ENCODE measurements around the gene GALNT10. TPM values are rescaled to one million over a fixed set of nuclear protein-coding genes. Genes with fewer than 3 reads are reported as not detected.

Gene GALNT10
- total and polyA plus RNA-seq, 2 of the 4 experiments (the other 2 are of a cell fraction): 46.2 to 67.0 TPM

DNA sequence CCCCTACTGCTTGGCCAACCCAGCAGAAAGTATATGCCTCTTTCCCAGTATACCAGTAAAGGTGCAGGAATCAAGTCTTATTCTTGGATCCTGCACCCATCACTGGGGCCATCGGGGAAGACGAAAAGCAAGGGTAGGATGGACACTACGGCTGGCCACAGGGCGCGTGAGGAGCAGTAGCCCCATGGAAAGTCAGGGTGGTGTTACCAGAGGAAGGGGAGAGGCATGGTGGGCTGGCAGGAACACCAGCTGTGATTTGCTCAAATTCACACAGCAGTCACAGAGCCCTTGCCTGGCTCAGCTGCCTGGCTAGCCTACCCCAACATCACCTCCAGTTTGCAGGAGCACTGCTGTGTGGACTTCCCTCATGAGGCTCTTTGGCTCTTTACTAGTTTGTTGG, 220.8 kb downstream of the GALNT10 start:
- Histone ChIP-seq H3K9ac (ENCODE audit: low read depth, low read length) (no peak overlapping the region), H3K36me3 (ENCODE audit: control insufficient read depth, insufficient read depth, low read length) (peaks cover 28% of the 10 kb centered on the region), H3K56ac (ENCODE audit: extremely low read depth, insufficient read depth, low read length) (no peak overlapping the region), H2BK120ac (ENCODE audit: low read depth, low read length) (no peak overlapping the region), H3K14ac (replicated peaks; ENCODE audit: low read depth, low read length) (no peak overlapping the region), H4K8ac (ENCODE audit: low read depth in 2 of 2, low read length in 2 of 2) (no peak overlapping the region), H2BK20ac (ENCODE audit: low read depth, low read length) (no peak overlapping the region), H4K5ac (ENCODE audit: low read depth, low read length) (no peak overlapping the region), H3K18ac (ENCODE audit: low read depth, low read length) (no peak overlapping the region), H3K9me3 (ENCODE audit: control insufficient read depth, insufficient read depth, low read length) (no peaks in the 10 kb centered on the region), H2AFZ (replicated peaks; ENCODE audit: low read length, poor library complexity) (no peak overlapping the region), H2BK15ac (ENCODE audit: low read depth, low read length) (no peak overlapping the region), H2AK5ac (ENCODE audit: low read depth, low read length) (no peak overlapping the region), H4K20me1 (ENCODE audit: insufficient read depth, low read length) (no peaks in the 10 kb centered on the region), H3K4me3 (ENCODE audit: insufficient read depth, low read depth, low read length) (no peak overlapping the region), H3K79me1 (ENCODE audit: low read depth in 1 of 2, low read length in 2 of 2) (0 out of 4 replicates have a peak, but pooled peaks cover 0 to 5% of the 10 kb centered on the region in 2 experiments), H3K9me1 (ENCODE audit: insufficient read depth, low read length) (peaks cover 3% of the 10 kb centered on the region), H3K4me1 (ENCODE audit: control insufficient read depth, insufficient read depth, low read length) (peaks cover 2% of the 10 kb centered on the region; the same call in 1 of the 2 replicates), H3K23ac (ENCODE audit: low read depth, low read length) (no peak overlapping the region), H3K4ac (ENCODE audit: low read depth, low read length) (no peak overlapping the region), H2BK5ac (ENCODE audit: low read depth, low read length, poor library complexity, severe bottlenecking) (no peak overlapping the region), H3K27ac (ENCODE audit: insufficient read depth, low read length) (no peak overlapping the region), H3K27me3 (ENCODE audit: control insufficient read depth, insufficient read depth, low read length) (no peaks in the 10 kb centered on the region), H4K91ac (ENCODE audit: insufficient read depth, low read depth, low read length) (no peak overlapping the region), H2AK9ac (replicated peaks; ENCODE audit: low read depth, low read length, poor library complexity) (no peak overlapping the region), H3K4me2 (ENCODE audit: low read depth, low read length) (no peak overlapping the region)
- intact Hi-C loops (cut with micrococcal nuclease): no loop called here
- ChIA-PET POLR2A (ENCODE audit: unreplicated experiment) (no interaction called here), CTCF (no interaction called here)
- TF ChIP-seq BHLHE40 (IDR thresholded peaks at IDR 0.05; ENCODE audit: low read depth, low read length) (no peak), RFX5 (IDR thresholded peaks at IDR 0.05; ENCODE audit: low read depth, low read length) (no peak), FOS (IDR thresholded peaks at IDR 0.05; ENCODE audit: low read depth, low read length) (no peak)
- TF ChIP-seq, protein P1, sequence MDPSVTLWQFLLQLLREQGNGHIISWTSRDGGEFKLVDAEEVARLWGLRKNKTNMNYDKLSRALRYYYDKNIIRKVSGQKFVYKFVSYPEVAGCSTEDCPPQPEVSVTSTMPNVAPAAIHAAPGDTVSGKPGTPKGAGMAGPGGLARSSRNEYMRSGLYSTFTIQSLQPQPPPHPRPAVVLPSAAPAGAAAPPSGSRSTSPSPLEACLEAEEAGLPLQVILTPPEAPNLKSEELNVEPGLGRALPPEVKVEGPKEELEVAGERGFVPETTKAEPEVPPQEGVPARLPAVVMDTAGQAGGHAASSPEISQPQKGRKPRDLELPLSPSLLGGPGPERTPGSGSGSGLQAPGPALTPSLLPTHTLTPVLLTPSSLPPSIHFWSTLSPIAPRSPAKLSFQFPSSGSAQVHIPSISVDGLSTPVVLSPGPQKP (IDR thresholded peaks at IDR 0.05; ENCODE audit: borderline replicate concordance, low read depth, low read length): no peak
- TF ChIP-seq, protein P2, sequence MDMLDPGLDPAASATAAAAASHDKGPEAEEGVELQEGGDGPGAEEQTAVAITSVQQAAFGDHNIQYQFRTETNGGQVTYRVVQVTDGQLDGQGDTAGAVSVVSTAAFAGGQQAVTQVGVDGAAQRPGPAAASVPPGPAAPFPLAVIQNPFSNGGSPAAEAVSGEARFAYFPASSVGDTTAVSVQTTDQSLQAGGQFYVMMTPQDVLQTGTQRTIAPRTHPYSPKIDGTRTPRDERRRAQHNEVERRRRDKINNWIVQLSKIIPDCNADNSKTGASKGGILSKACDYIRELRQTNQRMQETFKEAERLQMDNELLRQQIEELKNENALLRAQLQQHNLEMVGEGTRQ (IDR thresholded peaks at IDR 0.05; ENCODE audit: low read depth, low read length): no peak
- BruUV-seq (replicated peaks): no TSS peak
- DNase-seq: no peak
- in situ Hi-C loops (cut with MboI; ENCODE audit: low sequenced_read_pairs): no loop called here
- no CpG with 5 or more reads among the region's 5 CpGs for WGBS, 2 experiments (ENCODE audit: extremely low coverage in 2 of 2, insufficient read length in 1 of 2)
- dilution Hi-C loops (cut with HindIII; ENCODE audit: low sequenced_read_pairs, unreplicated experiment): no loop called here
- no peak for ATAC-seq (ENCODE audit: low read depth)

All from IMR-90 (cell line).